GM23338 (cell line): ENCODE data around the gene FHIT. TPM values are rescaled to one million over a fixed set of nuclear protein-coding genes. Genes with fewer than 3 reads are reported as not detected.

Source experiments
- ATAC-seq: fragments of 200-7000 bp; cut with Tn5 transposase; 3 replicates; pipeline ENCODE4 v1.9.1; 2020
- DNase-seq: peaks from one replicate; pipeline ENCODE4 v3.0.0-alpha.2; 2015; ENCODE audit warnings: low spot score
- H2AFZ ChIP-seq: fragments of 200-600 bp; sonication (generic); 2 replicates; pipeline ENCODE4 v1.8.0; 2016; ENCODE audit warnings: antibody characterized with exemption, mild to moderate bottlenecking, moderate library complexity
- H3F3A ChIP-seq: fragments of 200-600 bp; sonication (generic); replicated peaks from 2 replicates; pipeline ENCODE4 v1.8.0; 2017; ENCODE audit warnings: antibody characterized with exemption, mixed run types, low read depth
- H3K27ac ChIP-seq: fragments of 200-600 bp; sonication (generic); 2 replicates; pipeline ENCODE4 v1.6.1; 2016; ENCODE audit warnings: low read depth
- H3K27me3 ChIP-seq: fragments of 200-600 bp; sonication (generic); 2 replicates; pipeline ENCODE4 v1.8.0; 2016; ENCODE audit warnings: mild to moderate bottlenecking, mixed run types, moderate library complexity; ENCODE audit not compliant: insufficient read depth
- H3K36me3 ChIP-seq: fragments of 200-600 bp; sonication (generic); 2 replicates; pipeline ENCODE4 v1.8.0; 2016; ENCODE audit warnings: mild to moderate bottlenecking; ENCODE audit not compliant: insufficient read depth
- H3K4me1 ChIP-seq: fragments of 200-600 bp; sonication (generic); 2 replicates; pipeline ENCODE4 v1.8.0; 2016; ENCODE audit warnings: mild to moderate bottlenecking, moderate library complexity; ENCODE audit not compliant: insufficient read depth
- H3K4me2 ChIP-seq: fragments of 200-600 bp; sonication (generic); 2 replicates; pipeline ENCODE4 v1.7.1; 2017; ENCODE audit warnings: mixed run types
- H3K4me3 ChIP-seq: fragments of 200-600 bp; sonication (generic); 2 replicates; pipeline ENCODE4 v1.6.1; 2016; ENCODE audit warnings: mixed run types
- H3K79me2 ChIP-seq: fragments of 200-600 bp; sonication (generic); replicated peaks from 2 replicates; pipeline ENCODE4 v1.8.0; 2017; ENCODE audit warnings: mild to moderate bottlenecking; ENCODE audit not compliant: insufficient read depth
- H3K9me2 ChIP-seq: fragments of 200-600 bp; sonication (generic); 2 replicates; pipeline ENCODE4 v1.8.0; 2017; ENCODE audit not compliant: insufficient read depth
- H4K20me1 ChIP-seq: fragments of 200-600 bp; sonication (generic); replicated peaks from 2 replicates; pipeline ENCODE4 v1.8.0; 2017; ENCODE audit warnings: mild to moderate bottlenecking; ENCODE audit not compliant: insufficient read depth
- H3K27ac Mint-ChIP-seq: 2 replicates; pipeline ENCODE4 v1.8.0; 2020; ENCODE audit warnings: inconsistent platforms, mild to moderate bottlenecking, moderate library complexity, mixed read lengths
- H3K27me3 Mint-ChIP-seq: 3 replicates; pipeline ENCODE4 v1.8.0; 2022; ENCODE audit warnings: low read depth, mild to moderate bottlenecking, moderate library complexity, mixed read lengths, inconsistent platforms; ENCODE audit not compliant: insufficient read depth, poor library complexity
- H3K36me3 Mint-ChIP-seq: 3 replicates; pipeline ENCODE4 v1.8.0; 2021; ENCODE audit warnings: low read depth, mild to moderate bottlenecking, inconsistent platforms, moderate library complexity, mixed read lengths
- H3K4me1 Mint-ChIP-seq: 3 replicates; pipeline ENCODE4 v1.8.0; 2020; ENCODE audit warnings: mild to moderate bottlenecking, inconsistent platforms, mixed read lengths
- H3K4me3 Mint-ChIP-seq: 3 replicates; pipeline ENCODE4 v1.8.0; 2021; ENCODE audit warnings: moderate library complexity, mild to moderate bottlenecking, inconsistent platforms, mixed read lengths
- H3K9me3 Mint-ChIP-seq: 3 replicates; pipeline ENCODE4 v1.8.0; 2020; ENCODE audit warnings: moderate library complexity, mild to moderate bottlenecking, inconsistent platforms, mixed read lengths
- CREB1 ChIP-seq: fragments of 250-450 bp; sonication (Bioruptor Pico); IDR thresholded peaks from 2 replicates; pipeline ENCODE4 v1.5.0; 2020; ENCODE audit warnings: low read depth, mild to moderate bottlenecking, moderate library complexity
- EZH2 ChIP-seq: fragments of 200-600 bp; sonication (generic); IDR thresholded peaks from one replicate; pipeline ENCODE4 v1.8.0; 2017; ENCODE audit warnings: antibody characterized with exemption, mild to moderate bottlenecking, low read depth; ENCODE audit not compliant: unreplicated experiment
- JUNB ChIP-seq: IDR thresholded peaks from one replicate; pipeline ENCODE4 v1.6.1; 2016; ENCODE audit warnings: antibody characterized with exemption; ENCODE audit not compliant: unreplicated experiment
- polyA plus RNA-seq: library from polyadenylated mRNA; unstranded; fragments of >200 nt; fragmentation: Nextera tagmentation; extraction: Ambion mirVana; gene quantifications from 2 replicates; pipeline ENCODE4 v1.2.1, GENCODE V29; 2016
- total RNA-seq: library from RNA; depleted of rRNA; stranded (reverse); fragments of >200 nt; shearing (Covaris generic); gene quantifications from 2 replicates; pipeline ENCODE4 v1.2.3, GENCODE V29; 2014
- TF ChIP-seq, protein P1 (sequence below): fragments of 250-450 bp; sonication (Bioruptor Pico); IDR thresholded peaks from 2 replicates; pipeline ENCODE4 v1.5.0; 2020; ENCODE audit warnings: mild to moderate bottlenecking, moderate library complexity
- TF ChIP-seq, protein P2 (sequence below), 2 experiments: fragments of 200-600 bp in 1 of 2; sonication (generic) in 1 of 2; conservative IDR thresholded peaks; 2 replicates each; pipeline versions ENCODE4 v1.5.1 to v1.6.1; 2016 to 2017; ENCODE audit warnings: antibody characterized with exemption in 2 of 2, low read depth in 2 of 2, mild to moderate bottlenecking in 2 of 2, moderate library complexity in 1 of 2

Gene FHIT
- total and polyA plus RNA-seq, 2 experiments from 2014 or later: 3.0 to 8.3 TPM

DNA sequence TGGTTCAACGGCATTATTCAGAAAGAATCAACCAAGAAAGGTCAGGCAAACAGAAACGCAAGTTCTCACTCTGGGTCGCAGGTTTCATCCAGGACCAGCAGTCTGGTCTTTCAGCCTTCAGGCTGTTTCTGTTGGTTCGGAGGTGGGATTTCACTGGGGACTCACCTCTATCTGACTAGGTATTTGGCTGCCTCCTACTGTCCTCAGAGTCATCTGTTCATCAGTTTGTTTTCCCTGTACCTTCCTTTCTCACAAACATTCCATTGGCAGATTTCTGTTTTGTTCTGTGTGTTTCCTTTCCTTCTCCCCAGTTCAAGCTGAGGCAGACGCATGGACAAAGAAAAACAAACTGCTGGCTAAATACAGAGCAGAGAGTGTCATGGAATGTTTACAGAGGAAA lies 1154.8 kb downstream of the FHIT start:
- no peak overlapping the region; the same call in 1 of the 2 replicates for H3K27ac Mint-ChIP-seq
- H3K4me3 ChIP-seq: no peak overlapping the region
- H3K27me3 ChIP-seq: no peaks in the 10 kb centered on the region
- H3K4me1 Mint-ChIP-seq: peaks cover 1% of the 10 kb centered on the region; the same call in 1 of the 3 replicates
- TF ChIP-seq, protein P1, sequence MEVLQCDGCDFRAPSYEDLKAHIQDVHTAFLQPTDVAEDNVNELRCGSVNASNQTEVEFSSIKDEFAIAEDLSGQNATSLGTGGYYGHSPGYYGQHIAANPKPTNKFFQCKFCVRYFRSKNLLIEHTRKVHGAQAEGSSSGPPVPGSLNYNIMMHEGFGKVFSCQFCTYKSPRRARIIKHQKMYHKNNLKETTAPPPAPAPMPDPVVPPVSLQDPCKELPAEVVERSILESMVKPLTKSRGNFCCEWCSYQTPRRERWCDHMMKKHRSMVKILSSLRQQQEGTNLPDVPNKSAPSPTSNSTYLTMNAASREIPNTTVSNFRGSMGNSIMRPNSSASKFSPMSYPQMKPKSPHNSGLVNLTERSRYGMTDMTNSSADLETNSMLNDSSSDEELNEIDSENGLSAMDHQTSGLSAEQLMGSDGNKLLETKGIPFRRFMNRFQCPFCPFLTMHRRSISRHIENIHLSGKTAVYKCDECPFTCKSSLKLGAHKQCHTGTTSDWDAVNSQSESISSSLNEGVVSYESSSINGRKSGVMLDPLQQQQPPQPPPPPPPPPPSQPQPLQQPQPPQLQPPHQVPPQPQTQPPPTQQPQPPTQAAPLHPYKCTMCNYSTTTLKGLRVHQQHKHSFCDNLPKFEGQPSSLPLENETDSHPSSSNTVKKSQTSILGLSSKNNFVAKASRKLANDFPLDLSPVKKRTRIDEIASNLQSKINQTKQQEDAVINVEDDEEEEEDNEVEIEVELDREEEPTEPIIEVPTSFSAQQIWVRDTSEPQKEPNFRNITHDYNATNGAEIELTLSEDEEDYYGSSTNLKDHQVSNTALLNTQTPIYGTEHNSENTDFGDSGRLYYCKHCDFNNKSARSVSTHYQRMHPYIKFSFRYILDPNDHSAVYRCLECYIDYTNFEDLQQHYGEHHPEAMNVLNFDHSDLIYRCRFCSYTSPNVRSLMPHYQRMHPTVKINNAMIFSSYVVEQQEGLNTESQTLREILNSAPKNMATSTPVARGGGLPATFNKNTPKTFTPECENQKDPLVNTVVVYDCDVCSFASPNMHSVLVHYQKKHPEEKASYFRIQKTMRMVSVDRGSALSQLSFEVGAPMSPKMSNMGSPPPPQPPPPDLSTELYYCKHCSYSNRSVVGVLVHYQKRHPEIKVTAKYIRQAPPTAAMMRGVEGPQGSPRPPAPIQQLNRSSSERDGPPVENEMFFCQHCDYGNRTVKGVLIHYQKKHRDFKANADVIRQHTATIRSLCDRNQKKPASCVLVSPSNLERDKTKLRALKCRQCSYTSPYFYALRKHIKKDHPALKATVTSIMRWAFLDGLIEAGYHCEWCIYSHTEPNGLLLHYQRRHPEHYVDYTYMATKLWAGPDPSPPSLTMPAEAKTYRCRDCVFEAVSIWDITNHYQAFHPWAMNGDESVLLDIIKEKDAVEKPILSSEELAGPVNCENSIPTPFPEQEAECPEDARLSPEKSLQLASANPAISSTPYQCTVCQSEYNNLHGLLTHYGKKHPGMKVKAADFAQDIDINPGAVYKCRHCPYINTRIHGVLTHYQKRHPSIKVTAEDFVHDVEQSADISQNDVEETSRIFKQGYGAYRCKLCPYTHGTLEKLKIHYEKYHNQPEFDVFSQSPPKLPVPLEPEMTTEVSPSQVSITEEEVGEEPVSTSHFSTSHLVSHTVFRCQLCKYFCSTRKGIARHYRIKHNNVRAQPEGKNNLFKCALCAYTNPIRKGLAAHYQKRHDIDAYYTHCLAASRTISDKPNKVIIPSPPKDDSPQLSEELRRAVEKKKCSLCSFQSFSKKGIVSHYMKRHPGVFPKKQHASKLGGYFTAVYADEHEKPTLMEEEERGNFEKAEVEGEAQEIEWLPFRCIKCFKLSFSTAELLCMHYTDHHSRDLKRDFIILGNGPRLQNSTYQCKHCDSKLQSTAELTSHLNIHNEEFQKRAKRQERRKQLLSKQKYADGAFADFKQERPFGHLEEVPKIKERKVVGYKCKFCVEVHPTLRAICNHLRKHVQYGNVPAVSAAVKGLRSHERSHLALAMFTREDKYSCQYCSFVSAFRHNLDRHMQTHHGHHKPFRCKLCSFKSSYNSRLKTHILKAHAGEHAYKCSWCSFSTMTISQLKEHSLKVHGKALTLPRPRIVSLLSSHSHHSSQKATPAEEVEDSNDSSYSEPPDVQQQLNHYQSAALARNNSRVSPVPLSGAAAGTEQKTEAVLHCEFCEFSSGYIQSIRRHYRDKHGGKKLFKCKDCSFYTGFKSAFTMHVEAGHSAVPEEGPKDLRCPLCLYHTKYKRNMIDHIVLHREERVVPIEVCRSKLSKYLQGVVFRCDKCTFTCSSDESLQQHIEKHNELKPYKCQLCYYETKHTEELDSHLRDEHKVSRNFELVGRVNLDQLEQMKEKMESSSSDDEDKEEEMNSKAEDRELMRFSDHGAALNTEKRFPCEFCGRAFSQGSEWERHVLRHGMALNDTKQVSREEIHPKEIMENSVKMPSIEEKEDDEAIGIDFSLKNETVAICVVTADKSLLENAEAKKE (CRISPR knock-in tag): no peak
- TF ChIP-seq, protein P2, sequence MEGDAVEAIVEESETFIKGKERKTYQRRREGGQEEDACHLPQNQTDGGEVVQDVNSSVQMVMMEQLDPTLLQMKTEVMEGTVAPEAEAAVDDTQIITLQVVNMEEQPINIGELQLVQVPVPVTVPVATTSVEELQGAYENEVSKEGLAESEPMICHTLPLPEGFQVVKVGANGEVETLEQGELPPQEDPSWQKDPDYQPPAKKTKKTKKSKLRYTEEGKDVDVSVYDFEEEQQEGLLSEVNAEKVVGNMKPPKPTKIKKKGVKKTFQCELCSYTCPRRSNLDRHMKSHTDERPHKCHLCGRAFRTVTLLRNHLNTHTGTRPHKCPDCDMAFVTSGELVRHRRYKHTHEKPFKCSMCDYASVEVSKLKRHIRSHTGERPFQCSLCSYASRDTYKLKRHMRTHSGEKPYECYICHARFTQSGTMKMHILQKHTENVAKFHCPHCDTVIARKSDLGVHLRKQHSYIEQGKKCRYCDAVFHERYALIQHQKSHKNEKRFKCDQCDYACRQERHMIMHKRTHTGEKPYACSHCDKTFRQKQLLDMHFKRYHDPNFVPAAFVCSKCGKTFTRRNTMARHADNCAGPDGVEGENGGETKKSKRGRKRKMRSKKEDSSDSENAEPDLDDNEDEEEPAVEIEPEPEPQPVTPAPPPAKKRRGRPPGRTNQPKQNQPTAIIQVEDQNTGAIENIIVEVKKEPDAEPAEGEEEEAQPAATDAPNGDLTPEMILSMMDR (conservative IDR thresholded peaks at IDR 0.05; ENCODE audit: low read depth in 2 of 2): peak in 1 of 2 experiments; percentile 35; a peak in 1 of 4 replicates
- no peaks in the 10 kb centered on the region for H3F3A ChIP-seq
- no peaks in the 10 kb centered on the region for H3K4me1 ChIP-seq
- H3K36me3 Mint-ChIP-seq: peaks cover 3% of the 10 kb centered on the region; the same call in 1 of the 3 replicates
- peaks cover 14% of the 10 kb centered on the region; the same call in 1 of the 3 replicates for H3K9me3 Mint-ChIP-seq
- H3K36me3 ChIP-seq: no peaks in the 10 kb centered on the region
- no peaks in the 10 kb centered on the region for H4K20me1 ChIP-seq
- DNase-seq (no peak), ATAC-seq (no peak)
- no peaks in the 10 kb centered on the region for H3K79me2 ChIP-seq
- no peak overlapping the region for H3K4me2 ChIP-seq
- peaks cover 7% of the 10 kb centered on the region for H3K27me3 Mint-ChIP-seq
- no peak overlapping the region for H3K27ac ChIP-seq
- H3K9me2 ChIP-seq: peaks cover 6% of the 10 kb centered on the region; the same call in 1 of the 2 replicates
- no peak overlapping the region for H2AFZ ChIP-seq
- no peak overlapping the region for H3K4me3 Mint-ChIP-seq

DNA sequence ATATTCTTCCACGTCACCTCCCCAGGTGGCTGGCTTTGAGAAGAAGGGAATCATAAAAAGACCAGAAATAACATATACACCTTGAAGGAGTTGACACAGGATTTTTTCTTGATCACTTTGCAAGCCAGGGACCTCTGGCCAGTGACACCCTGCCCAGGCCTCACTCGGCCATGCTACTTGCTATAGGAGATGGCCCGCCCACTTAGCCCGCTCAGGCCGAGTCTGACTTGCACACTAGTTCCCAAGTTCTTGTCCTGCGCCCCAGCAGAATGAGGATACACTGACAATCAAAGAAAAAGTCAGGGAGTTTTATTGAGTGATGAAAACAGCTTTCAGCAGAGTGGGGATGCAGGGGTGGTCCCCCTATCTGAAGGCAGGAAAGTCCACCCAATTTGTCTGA lies 1155.3 kb downstream of the FHIT start:
- H3K27ac Mint-ChIP-seq: no peak overlapping the region
- Histone ChIP-seq H3K4me2 (no peak overlapping the region), H3F3A (no peaks in the 10 kb centered on the region), H2AFZ (no peak overlapping the region), H4K20me1 (no peaks in the 10 kb centered on the region), H3K4me3 (no peak overlapping the region), H3K4me1 (no peaks in the 10 kb centered on the region), H3K27ac (no peak overlapping the region), H3K79me2 (no peaks in the 10 kb centered on the region), H3K36me3 (no peaks in the 10 kb centered on the region), H3K27me3 (no peaks in the 10 kb centered on the region), H3K9me2 (peaks cover 11% of the 10 kb centered on the region; the same call in 1 of the 2 replicates)
- DNase-seq (no peak), ATAC-seq (no peak)
- no peak overlapping the region for H3K4me3 Mint-ChIP-seq
- H3K27me3 Mint-ChIP-seq: peaks cover 7% of the 10 kb centered on the region
- H3K4me1 Mint-ChIP-seq: no peaks in the 10 kb centered on the region
- H3K36me3 Mint-ChIP-seq: peaks cover 3% of the 10 kb centered on the region; the same call in 1 of the 3 replicates
- peaks cover 14% of the 10 kb centered on the region; the same call in 1 of the 3 replicates for H3K9me3 Mint-ChIP-seq
- TF ChIP-seq JUNB (no peak), CREB1 (CRISPR knock-in tag) (no peak), EZH2 (no peak)
